GM12878 (cell line): ENCODE data around the gene PSMB7. TPM values are rescaled to one million over a fixed set of nuclear protein-coding genes. Genes with fewer than 3 reads are reported as not detected.

Experiments
- ATAC-seq: fragments of 200-7000 bp; cut with Tn5 transposase; 3 replicates; pipeline ENCODE4 v1.9.1; 2020; ENCODE audit warnings: mild to moderate bottlenecking, moderate library complexity
- BruUV-seq: library from RNA; stranded (reverse); fragments of 400-500 nt; replicated peaks from 2 replicates; lab custom pipeline; 2021; lab: Mats Ljungman, UMichigan
- CTCF ChIA-PET: fragments of 300-600 bp; sonication (Branson Sonifier 250); formaldehyde crosslinking; extraction: SDS; loops from one replicate; lab custom pipeline; 2021; ENCODE audit warnings: inconsistent platforms; lab: Yijun Ruan, JAX
- POLR2A ChIA-PET: fragments of 350-600 bp; formaldehyde crosslinking; extraction: SDS; loops from one replicate; lab custom pipeline; 2021; ENCODE audit warnings: inconsistent platforms; lab: Charles Lee
- RAD21 ChIA-PET: fragments of 300-600 bp; sonication (Branson Sonifier 250); formaldehyde crosslinking; loops from one replicate; lab custom pipeline; 2023; ENCODE audit warnings: antibody characterized with exemption; ENCODE audit not compliant: unreplicated experiment; lab: Charles Lee
- SMC1A ChIA-PET: fragments of 300-600 bp; sonication (Branson Sonifier 250); formaldehyde crosslinking; loops from one replicate; lab custom pipeline; 2023; ENCODE audit not compliant: unreplicated experiment, uncharacterized antibody; lab: Charles Lee
- DNase-seq: peaks from one replicate; pipeline ENCODE4 v3.0.0-alpha.2; 2011; ENCODE audit warnings: low read depth, low spot score
- FAIRE-seq: peaks from 3 replicates; lab custom pipeline; 2011; peaks lifted over from hg19 to GRCh38; lab: Jason Lieb, UNC
- H2AFZ ChIP-seq: 2 replicates; pipeline ENCODE4 v1.6.0; 2011; ENCODE audit warnings: low read depth, low read length, control low read depth; ENCODE audit not compliant: control insufficient read depth
- H3K27ac ChIP-seq: 2 replicates; pipeline ENCODE4 v1.5.1; 2011; ENCODE audit warnings: control low read depth; ENCODE audit not compliant: control insufficient read depth, insufficient read depth
- H3K27me3 ChIP-seq, 2 experiments: replicated peaks in 1 of 2; 2 replicates each; pipeline versions ENCODE4 v1.6.0 to v1.6.1; 2011; ENCODE audit warnings: low read length in 1 of 2; ENCODE audit not compliant: control insufficient read depth in 2 of 2, insufficient read depth in 2 of 2
- H3K36me3 ChIP-seq, 2 experiments: 2 replicates each; pipeline ENCODE4 v1.5.1; 2011; ENCODE audit warnings: low read length in 1 of 2; ENCODE audit not compliant: control insufficient read depth in 2 of 2, insufficient read depth in 2 of 2
- H3K4me1 ChIP-seq: 2 replicates; pipeline ENCODE4 v1.6.1; 2011; ENCODE audit warnings: mild to moderate bottlenecking, low read length, moderate library complexity, mixed read lengths; ENCODE audit not compliant: control insufficient read depth, insufficient read depth
- H3K4me2 ChIP-seq: 2 replicates; pipeline ENCODE4 v1.6.0; 2011; ENCODE audit warnings: control low read depth; ENCODE audit not compliant: control insufficient read depth, insufficient read depth
- H3K4me3 ChIP-seq: fragments of 200-600 bp; sonication (generic); 2 replicates; pipeline ENCODE4 v1.5.1; 2016
- H3K79me2 ChIP-seq: 2 replicates; pipeline ENCODE4 v1.6.0; 2011; ENCODE audit warnings: low read length; ENCODE audit not compliant: control insufficient read depth, insufficient read depth
- H3K9ac ChIP-seq: 2 replicates; pipeline ENCODE4 v1.8.0; 2011; ENCODE audit warnings: low read length, control low read depth, mixed read lengths; ENCODE audit not compliant: control insufficient read depth, insufficient read depth
- H3K9me3 ChIP-seq: replicated peaks from 3 replicates; pipeline ENCODE4 v1.5.1; 2011; ENCODE audit warnings: mild to moderate bottlenecking, low read length; ENCODE audit not compliant: control insufficient read depth, insufficient read depth
- H4K20me1 ChIP-seq: 2 replicates; pipeline ENCODE4 v1.6.0; 2011; ENCODE audit not compliant: control insufficient read depth, insufficient read depth
- ATF7 ChIP-seq: fragments of 450-650 bp; IDR thresholded peaks from 2 replicates; pipeline ENCODE4 v1.6.1; 2016; ENCODE audit warnings: low read depth, mild to moderate bottlenecking
- CBFB ChIP-seq: IDR thresholded peaks from 2 replicates; pipeline ENCODE4 v1.6.1; 2016; ENCODE audit warnings: antibody characterized with exemption, low read depth
- LARP7 ChIP-seq: fragments of 450-650 bp; IDR thresholded peaks from 2 replicates; pipeline ENCODE4 v1.6.1; 2017; ENCODE audit warnings: mild to moderate bottlenecking
- MTA3 ChIP-seq: IDR thresholded peaks from 2 replicates; pipeline ENCODE4 v1.6.1; 2012; ENCODE audit warnings: low read length, inconsistent platforms, borderline replicate concordance
- NFIC ChIP-seq: IDR thresholded peaks from 2 replicates; pipeline ENCODE4 v1.6.1; 2012; ENCODE audit warnings: low read depth, mild to moderate bottlenecking, inconsistent platforms, low read length, moderate library complexity
- NFYB ChIP-seq: IDR thresholded peaks from 2 replicates; pipeline ENCODE4 v1.6.1; 2011; ENCODE audit warnings: low read depth, mild to moderate bottlenecking, low read length, improper control_type of control experiment, moderate library complexity; ENCODE audit not compliant: insufficient read depth
- NR2F1 ChIP-seq: fragments of 450-650 bp; conservative IDR thresholded peaks from 2 replicates; pipeline ENCODE4 v1.6.1; 2017; ENCODE audit warnings: mild to moderate bottlenecking
- SIX5 ChIP-seq: IDR thresholded peaks from 2 replicates; pipeline ENCODE4 v1.6.1; 2011; ENCODE audit warnings: mild to moderate bottlenecking, low read depth, low read length, moderate library complexity; ENCODE audit not compliant: severe bottlenecking
- SPI1 ChIP-seq: IDR thresholded peaks from 2 replicates; pipeline ENCODE4 v1.6.1; 2011; ENCODE audit warnings: low read depth, mild to moderate bottlenecking, low read length, moderate library complexity, borderline replicate concordance; ENCODE audit not compliant: insufficient read depth
- ZNF622 ChIP-seq: fragments of 450-650 bp; IDR thresholded peaks from 2 replicates; pipeline ENCODE4 v1.6.1; 2017; ENCODE audit warnings: mild to moderate bottlenecking, inconsistent platforms
- WGBS: methylation state at CpG from one replicate; pipeline ENCODE4 v1.1.6; 2016; ENCODE audit warnings: low lambda C conversion rate; ENCODE audit not compliant: insufficient replicate concordance, insufficient coverage; ENCODE audit errors: missing lambda C conversion rate; 5-methylcytosine and 5-hydroxymethylcytosine counted together
- in situ Hi-C: fragments of 300-500 bp; cut with MboI; formaldehyde crosslinking; loops from 9 replicates; pipeline ENCODE4 v1.14.3; 2018; ENCODE audit warnings: mixed read lengths
- intact Hi-C: fragments of 100-400 bp; cut with micrococcal nuclease; formaldehyde crosslinking; loops from one replicate; pipeline ENCODE4 v1.14.2; 2022; ENCODE audit not compliant: unreplicated experiment
- polyA plus RNA-seq, 11 experiments: library from polyadenylated mRNA; depleted of rRNA in 4 of 11; unstranded in 6 of 11; stranded (reverse) in 5 of 11; fragments of >200 nt; fragmentation: Nextera tagmentation in 4 of 11; fragmentation: Illumina TruSeq in 1 of 11; extraction: Ambion mirVana in 4 of 11; extraction: Trizol in 1 of 11; gene quantifications; 1 replicate in 1 of 11; 2 replicates in 10 of 11; pipeline versions ENCODE4 v1.2.1 to v1.2.3, GENCODE V29; 2011 to 2016; ENCODE audit warnings: inconsistent platforms in 2 of 11, missing spikeins in 2 of 11, low read depth in 1 of 11
- total RNA-seq, 4 experiments: library from RNA; depleted of rRNA in 3 of 4; stranded (reverse); fragments of >200 nt in 3 of 4; fragmentation: Illumina TruSeq in 1 of 4; extraction: Trizol in 1 of 4; gene quantifications; 2 replicates each; pipeline versions ENCODE4 v1.2.1 to v1.2.3, GENCODE V29; 2013 to 2021
- TF ChIP-seq, protein P1 (sequence below): IDR thresholded peaks from 2 replicates; pipeline ENCODE4 v1.6.1; 2011; ENCODE audit warnings: borderline replicate concordance, low read depth, mild to moderate bottlenecking, moderate library complexity, mixed read lengths, low read length; ENCODE audit not compliant: insufficient read depth; ENCODE audit errors: extremely low read length
- TF ChIP-seq, protein P2 (sequence below): fragments of 450-650 bp; formaldehyde crosslinking; IDR thresholded peaks from 2 replicates; pipeline ENCODE4 v1.4.0; 2020; ENCODE audit warnings: mild to moderate bottlenecking, moderate library complexity

PSMB7 gene
- total and polyA plus RNA-seq, 10 of the 15 experiments (the other 5 are each of a cell fraction or from before 2014, with no cell fraction given): 174 to 564 (median 268) TPM

DNA sequence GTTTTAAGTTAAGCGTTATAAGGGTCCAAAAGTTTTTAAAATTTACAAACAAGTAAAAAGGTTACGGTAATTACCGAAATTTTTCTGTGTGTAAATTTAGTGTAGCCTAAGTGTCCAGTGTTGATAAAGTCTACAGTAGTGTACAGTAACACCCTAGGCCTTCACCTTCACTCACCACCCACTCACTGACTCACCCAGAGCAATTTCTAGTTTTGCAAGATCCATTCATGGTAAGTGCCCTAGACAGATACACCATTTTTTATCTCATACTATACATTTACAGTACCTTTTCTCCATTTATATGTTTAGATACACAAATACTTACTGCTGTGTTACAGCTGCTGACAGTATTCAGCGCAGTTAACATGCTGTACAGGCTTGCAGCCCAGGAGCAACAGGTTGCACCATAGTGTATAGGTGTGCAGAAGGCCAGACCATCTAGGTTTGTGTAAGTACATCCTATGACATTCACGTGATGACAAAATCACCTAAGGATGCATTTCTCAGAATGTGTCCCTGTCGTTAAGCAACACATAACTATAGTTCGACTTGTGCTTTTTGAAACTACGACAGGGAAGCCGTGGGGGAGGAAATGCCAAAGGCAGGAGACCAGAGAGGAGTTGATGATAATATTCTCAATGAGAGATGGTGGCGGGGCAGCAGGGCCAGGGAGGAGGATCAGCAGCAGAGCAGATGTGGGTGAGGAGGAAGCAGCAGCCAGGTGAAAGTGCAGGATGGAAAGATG, 48.6 kb downstream of the PSMB7 start:
- H3K9me3 ChIP-seq: no peaks in the 10 kb centered on the region
- H3K4me1 ChIP-seq: no peaks in the 10 kb centered on the region; the same call in 1 of the 2 replicates
- no peak overlapping the region for H2AFZ ChIP-seq
- ChIA-PET POLR2A (no interaction called here), RAD21 (no interaction called here), CTCF (interaction anchor here (1.1 kb wide), 2 partner anchors 18 to 53 kb away, joined by 3 read pairs; no protein-coding TSS in a partner anchor), SMC1A (interaction anchor here (0.6 to 1.2 kb wide), 2 partner anchors 8 to 53 kb away, joined by 3 read pairs; no protein-coding TSS in a partner anchor)
- no peak overlapping the region for H3K9ac ChIP-seq
- DNase-seq: no peak
- no peaks in the 10 kb centered on the region; the same call in 1 of the 2 replicates for H4K20me1 ChIP-seq
- TF ChIP-seq NFIC (no peak), SPI1 (no peak), ZNF622 (no peak)
- TF ChIP-seq, protein P1, sequence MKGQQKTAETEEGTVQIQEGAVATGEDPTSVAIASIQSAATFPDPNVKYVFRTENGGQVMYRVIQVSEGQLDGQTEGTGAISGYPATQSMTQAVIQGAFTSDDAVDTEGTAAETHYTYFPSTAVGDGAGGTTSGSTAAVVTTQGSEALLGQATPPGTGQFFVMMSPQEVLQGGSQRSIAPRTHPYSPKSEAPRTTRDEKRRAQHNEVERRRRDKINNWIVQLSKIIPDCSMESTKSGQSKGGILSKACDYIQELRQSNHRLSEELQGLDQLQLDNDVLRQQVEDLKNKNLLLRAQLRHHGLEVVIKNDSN: no peak
- in situ Hi-C loops: no loop called here
- ATAC-seq: no peak
- WGBS: 85% methylated on average over 10 of the region's 10 CpGs
- H3K27me3 ChIP-seq: no peaks in the 10 kb centered on the region
- FAIRE-seq: no peak
- H3K79me2 ChIP-seq: peaks cover 2% of the 10 kb centered on the region
- intact Hi-C loops: no loop called here
- no peak overlapping the region for H3K4me3 ChIP-seq
- no peak overlapping the region for H3K4me2 ChIP-seq
- no TSS peak for BruUV-seq
- H3K27ac ChIP-seq: no peak overlapping the region
- H3K36me3 ChIP-seq: no peaks in the 10 kb centered on the region; a peak in 1 of 4 replicates

DNA sequence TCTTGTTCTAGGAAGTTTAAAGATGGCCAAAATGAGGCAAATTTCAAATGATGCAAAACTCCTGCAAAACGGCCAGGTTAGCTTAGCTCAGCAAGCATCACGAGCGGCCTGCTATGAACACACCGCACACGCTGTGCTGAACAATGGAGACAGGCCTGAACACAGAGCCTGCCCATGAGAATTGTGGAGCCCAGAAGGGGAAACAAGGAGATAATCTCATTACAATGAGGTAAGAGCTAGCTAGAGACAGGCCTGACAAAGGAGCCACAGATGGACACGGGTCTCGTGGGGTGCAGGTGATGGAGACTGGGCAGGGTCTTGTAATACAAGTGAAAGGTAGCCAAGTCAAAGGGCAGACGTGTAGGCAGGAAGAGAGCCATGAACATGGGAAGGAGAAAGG, 50.2 kb downstream of the PSMB7 start:
- SMC1A ChIA-PET: interaction anchor here (0.9 to 1.2 kb wide), 3 partner anchors 13 to 55 kb away, joined by 3 to 4 read pairs (median 3); no protein-coding TSS in a partner anchor
- BruUV-seq: no TSS peak
- in situ Hi-C loops: no loop called here
- H3K4me2 ChIP-seq: no peak overlapping the region
- no peaks in the 10 kb centered on the region for H3K9me3 ChIP-seq
- DNase-seq: no peak
- H3K79me2 ChIP-seq: peaks cover 2% of the 10 kb centered on the region
- no peak overlapping the region for H3K27ac ChIP-seq
- H3K9ac ChIP-seq: no peak overlapping the region
- H3K36me3 ChIP-seq: no peaks in the 10 kb centered on the region; a peak in 1 of 4 replicates
- FAIRE-seq: no peak
- POLR2A ChIA-PET: no interaction called here
- CTCF ChIA-PET: no interaction called here
- RAD21 ChIA-PET: no interaction called here
- no peaks in the 10 kb centered on the region; the same call in 1 of the 2 replicates for H3K4me1 ChIP-seq
- intact Hi-C loops: no loop called here
- 80% methylated on average over 8 of the region's 8 CpGs for WGBS
- no peak for ATAC-seq
- H3K27me3 ChIP-seq: no peaks in the 10 kb centered on the region
- H3K4me3 ChIP-seq: no peak overlapping the region
- no peaks in the 10 kb centered on the region; the same call in 1 of the 2 replicates for H4K20me1 ChIP-seq
- TF ChIP-seq, protein P2, sequence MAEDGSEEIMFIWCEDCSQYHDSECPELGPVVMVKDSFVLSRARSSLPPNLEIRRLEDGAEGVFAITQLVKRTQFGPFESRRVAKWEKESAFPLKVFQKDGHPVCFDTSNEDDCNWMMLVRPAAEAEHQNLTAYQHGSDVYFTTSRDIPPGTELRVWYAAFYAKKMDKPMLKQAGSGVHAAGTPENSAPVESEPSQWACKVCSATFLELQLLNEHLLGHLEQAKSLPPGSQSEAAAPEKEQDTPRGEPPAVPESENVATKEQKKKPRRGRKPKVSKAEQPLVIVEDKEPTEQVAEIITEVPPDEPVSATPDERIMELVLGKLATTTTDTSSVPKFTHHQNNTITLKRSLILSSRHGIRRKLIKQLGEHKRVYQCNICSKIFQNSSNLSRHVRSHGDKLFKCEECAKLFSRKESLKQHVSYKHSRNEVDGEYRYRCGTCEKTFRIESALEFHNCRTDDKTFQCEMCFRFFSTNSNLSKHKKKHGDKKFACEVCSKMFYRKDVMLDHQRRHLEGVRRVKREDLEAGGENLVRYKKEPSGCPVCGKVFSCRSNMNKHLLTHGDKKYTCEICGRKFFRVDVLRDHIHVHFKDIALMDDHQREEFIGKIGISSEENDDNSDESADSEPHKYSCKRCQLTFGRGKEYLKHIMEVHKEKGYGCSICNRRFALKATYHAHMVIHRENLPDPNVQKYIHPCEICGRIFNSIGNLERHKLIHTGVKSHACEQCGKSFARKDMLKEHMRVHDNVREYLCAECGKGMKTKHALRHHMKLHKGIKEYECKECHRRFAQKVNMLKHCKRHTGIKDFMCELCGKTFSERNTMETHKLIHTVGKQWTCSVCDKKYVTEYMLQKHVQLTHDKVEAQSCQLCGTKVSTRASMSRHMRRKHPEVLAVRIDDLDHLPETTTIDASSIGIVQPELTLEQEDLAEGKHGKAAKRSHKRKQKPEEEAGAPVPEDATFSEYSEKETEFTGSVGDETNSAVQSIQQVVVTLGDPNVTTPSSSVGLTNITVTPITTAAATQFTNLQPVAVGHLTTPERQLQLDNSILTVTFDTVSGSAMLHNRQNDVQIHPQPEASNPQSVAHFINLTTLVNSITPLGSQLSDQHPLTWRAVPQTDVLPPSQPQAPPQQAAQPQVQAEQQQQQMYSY: no peak
- TF ChIP-seq MTA3: no peak
- TF ChIP-seq SIX5: no peak
- no peak for TF ChIP-seq CBFB
- no peak for TF ChIP-seq NFYB
- no peak for TF ChIP-seq LARP7
- TF ChIP-seq NR2F1: no peak
- TF ChIP-seq ATF7: no peak
- H2AFZ ChIP-seq: no peak overlapping the region
